Nephron (organoid): ENCODE measurements around the gene PTPN2.
A peak's percentile ranks its signal among the peaks of the same experiment; 100 is the strongest.

Experiments
- H3K27ac Mint-ChIP-seq, 3 experiments: 2 replicates each; pipeline ENCODE4 v1.8.0; 2020; ENCODE audit warnings: mixed read lengths in 3 of 3, mild to moderate bottlenecking in 2 of 3, moderate library complexity in 1 of 3
- H3K27me3 Mint-ChIP-seq: 2 replicates; pipeline ENCODE4 v1.8.0; 2021; ENCODE audit warnings: low read depth, mild to moderate bottlenecking, moderate library complexity, mixed read lengths
- H3K36me3 Mint-ChIP-seq: 2 replicates; pipeline ENCODE4 v1.8.0; 2020; ENCODE audit warnings: low read depth, mixed read lengths
- H3K4me1 Mint-ChIP-seq: 2 replicates; pipeline ENCODE4 v1.8.0; 2020; ENCODE audit warnings: mixed read lengths
- H3K4me3 Mint-ChIP-seq, 3 experiments: 2 replicates each; pipeline ENCODE4 v1.8.0; 2020; ENCODE audit warnings: mild to moderate bottlenecking in 3 of 3, mixed read lengths in 3 of 3, moderate library complexity in 2 of 3
- H3K9me3 Mint-ChIP-seq: 2 replicates; pipeline ENCODE4 v1.8.0; 2020; ENCODE audit warnings: mixed read lengths
- CTCF ChIP-seq, 3 experiments: fragments of 200-600 bp; sonication (generic); IDR thresholded peaks; one replicate each; pipeline ENCODE4 v1.5.0; 2021; ENCODE audit warnings: antibody characterized with exemption in 3 of 3; ENCODE audit not compliant: unreplicated experiment in 3 of 3

The PTPN2 gene

GRCh38 chr18:12827588-12827987 lies 56.4 kb downstream of the PTPN2 start:
- no peak overlapping the region for H3K4me3 Mint-ChIP-seq
- H3K9me3 Mint-ChIP-seq, result peaks cover 13% of the 10 kb centered on the region
- H3K4me1 Mint-ChIP-seq, result no peaks in the 10 kb centered on the region
- peaks cover 72% of the 10 kb centered on the region for H3K36me3 Mint-ChIP-seq
- H3K27me3 Mint-ChIP-seq, result no peaks in the 10 kb centered on the region
- TF ChIP-seq CTCF (IDR thresholded peaks at IDR 0.05; ENCODE audit: unreplicated experiment in 3 of 3), result no peak
- no peak overlapping the region for H3K27ac Mint-ChIP-seq

- H3K4me1 Mint-ChIP-seq, result peaks cover 12% of the 10 kb centered on the region
- H3K27me3 Mint-ChIP-seq, result no peaks in the 10 kb centered on the region
These were observed 58.8 kb downstream of the PTPN2 start for GRCh38 chr18:12825230-12825629.

GRCh38 chr18:12823892-12824291 lies 60.1 kb downstream of the PTPN2 start:
- peaks cover 10% of the 10 kb centered on the region for H3K9me3 Mint-ChIP-seq
- no peak overlapping the region for H3K27ac Mint-ChIP-seq
- no peak for TF ChIP-seq CTCF (IDR thresholded peaks at IDR 0.05; ENCODE audit: unreplicated experiment in 3 of 3)
- H3K36me3 Mint-ChIP-seq, result peaks cover 55% of the 10 kb centered on the region
- H3K27me3 Mint-ChIP-seq, result no peaks in the 10 kb centered on the region
- H3K4me1 Mint-ChIP-seq, result peaks cover 23% of the 10 kb centered on the region
- H3K4me3 Mint-ChIP-seq, result no peak overlapping the region

More at GRCh38 chr18:12825230-12825629, 58.8 kb downstream of the PTPN2 start:
- H3K27ac Mint-ChIP-seq, result no peak overlapping the region
- no peak overlapping the region for H3K4me3 Mint-ChIP-seq
- peaks cover 13% of the 10 kb centered on the region for H3K9me3 Mint-ChIP-seq
- peaks cover 68% of the 10 kb centered on the region for H3K36me3 Mint-ChIP-seq
- TF ChIP-seq CTCF (IDR thresholded peaks at IDR 0.05; ENCODE audit: unreplicated experiment in 3 of 3), result no peak

DNA sequence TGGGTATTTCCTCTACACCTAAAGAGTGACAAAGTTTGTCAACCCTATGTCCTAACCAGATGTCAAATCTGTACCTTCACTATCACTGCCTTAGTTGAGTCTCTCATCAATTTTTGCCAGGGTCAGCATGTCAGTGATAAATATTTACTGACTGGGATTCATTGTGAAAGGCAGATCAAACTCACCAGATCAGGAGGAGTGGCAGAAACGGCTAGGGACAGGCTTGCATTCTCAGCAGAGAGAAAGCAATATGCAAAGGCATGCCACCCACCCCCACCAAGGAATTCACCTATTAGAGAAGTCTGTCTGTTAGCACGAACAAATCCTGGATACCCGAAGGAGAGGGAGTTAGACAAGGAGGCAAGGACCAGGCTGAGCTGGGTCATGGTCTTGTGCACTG lies 62.6 kb downstream of the PTPN2 start:
- Mint-ChIP-seq H3K27ac (no peak overlapping the region), H3K9me3 (no peaks in the 10 kb centered on the region), H3K36me3 (peaks cover 52% of the 10 kb centered on the region), H3K4me1 (peaks cover 23% of the 10 kb centered on the region), H3K4me3 (no peak overlapping the region), H3K27me3 (no peaks in the 10 kb centered on the region)
- TF ChIP-seq CTCF (IDR thresholded peaks at IDR 0.05; ENCODE audit: unreplicated experiment in 3 of 3), result no peak

DNA sequence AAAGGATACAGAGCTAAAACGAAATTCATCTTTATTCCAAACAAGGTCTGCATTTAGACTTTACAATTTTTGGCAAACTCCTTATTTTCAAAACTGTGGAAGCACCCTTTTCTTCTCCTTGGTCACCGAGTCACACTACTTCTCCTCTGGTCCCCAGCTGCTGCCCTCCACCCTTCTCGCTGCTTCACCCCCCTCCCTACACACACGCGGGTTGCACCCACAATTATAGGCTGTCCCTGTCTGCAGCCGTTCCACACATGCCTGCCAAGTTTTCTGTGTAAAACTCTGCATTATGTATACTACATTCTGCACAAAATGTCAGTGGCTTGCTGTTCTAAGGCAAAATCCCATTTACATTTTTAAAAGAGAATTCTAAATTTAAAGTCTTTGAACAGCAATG lies 63.5 kb downstream of the PTPN2 start:
- H3K27ac Mint-ChIP-seq, result peak overlapping the region; percentile 59 to 89 (median 76)
- no peaks in the 10 kb centered on the region for H3K27me3 Mint-ChIP-seq
- peaks cover 53% of the 10 kb centered on the region for H3K36me3 Mint-ChIP-seq
- H3K4me3 Mint-ChIP-seq, result peak overlapping the region in 2 of 3 experiments; percentile 18 to 42
- TF ChIP-seq CTCF (IDR thresholded peaks at IDR 0.05; ENCODE audit: unreplicated experiment in 3 of 3), result no peak
- no peaks in the 10 kb centered on the region for H3K9me3 Mint-ChIP-seq
- peaks cover 23% of the 10 kb centered on the region for H3K4me1 Mint-ChIP-seq

DNA sequence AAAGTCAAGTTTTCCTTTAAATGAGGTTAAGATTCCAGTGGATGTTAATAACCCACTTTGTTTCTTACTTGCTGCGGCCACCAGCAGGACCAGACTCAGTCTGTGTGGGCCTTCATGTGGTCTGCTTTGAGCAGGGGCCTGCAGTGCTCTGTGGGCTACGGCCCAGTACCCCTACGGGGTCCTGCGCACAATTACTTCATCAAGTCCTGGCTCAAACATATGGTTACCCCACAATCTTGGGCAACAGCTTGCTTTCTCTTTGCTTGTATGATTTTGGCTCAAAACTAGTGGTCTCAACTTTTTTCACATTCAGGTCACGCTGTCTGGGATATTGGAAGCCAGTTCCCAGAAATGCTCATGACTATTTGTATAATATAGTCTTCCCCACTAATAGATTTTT lies 64.2 kb downstream of the PTPN2 start:
- Mint-ChIP-seq H3K27me3 (no peaks in the 10 kb centered on the region), H3K4me3 (no peak overlapping the region), H3K27ac (peak overlapping the region; percentile 59 to 89 (median 76)), H3K4me1 (peaks cover 23% of the 10 kb centered on the region), H3K9me3 (no peaks in the 10 kb centered on the region), H3K36me3 (peaks cover 48% of the 10 kb centered on the region)
- TF ChIP-seq CTCF (IDR thresholded peaks at IDR 0.05; ENCODE audit: unreplicated experiment in 3 of 3), result no peak
